Breast epithelium (tissue), 3 donors: ENCODE measurements around the gene CHN2.

ENCODE experiments used
- POLR2A ChIP-seq: fragments of 450-650 bp; IDR thresholded peaks from one replicate; pipeline ENCODE4 v1.6.1; 2016; ENCODE audit warnings: antibody characterized with exemption, mild to moderate bottlenecking, moderate library complexity
- TF ChIP-seq, protein P1 (sequence below), 3 donors: fragments of 450-650 bp; IDR thresholded peaks; one replicate each; pipeline ENCODE4 v1.5.1; 2016 to 2017; ENCODE audit warnings: antibody characterized with exemption in 3 of 3, mild to moderate bottlenecking in 3 of 3, moderate library complexity in 3 of 3

DNA sequence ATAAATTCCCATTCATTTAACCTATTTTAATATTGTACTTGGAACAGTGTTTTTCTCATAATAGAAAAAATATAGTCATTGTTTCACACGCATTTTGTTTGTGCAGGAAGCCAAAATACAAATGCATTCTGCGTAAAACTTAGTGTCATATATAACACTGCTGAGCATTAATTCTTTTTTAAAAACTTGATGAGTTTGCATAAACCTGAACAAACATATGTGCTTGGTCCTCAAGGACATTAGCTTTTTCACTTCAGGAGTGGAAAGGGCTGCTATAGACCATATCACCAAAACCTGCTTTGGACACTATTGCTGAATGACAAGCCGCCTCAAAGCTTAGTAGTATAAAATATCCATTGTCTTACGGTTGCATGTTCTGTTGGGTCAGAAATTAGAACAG, 267.4 kb downstream of the CHN2 start:
- TF ChIP-seq, protein P1, sequence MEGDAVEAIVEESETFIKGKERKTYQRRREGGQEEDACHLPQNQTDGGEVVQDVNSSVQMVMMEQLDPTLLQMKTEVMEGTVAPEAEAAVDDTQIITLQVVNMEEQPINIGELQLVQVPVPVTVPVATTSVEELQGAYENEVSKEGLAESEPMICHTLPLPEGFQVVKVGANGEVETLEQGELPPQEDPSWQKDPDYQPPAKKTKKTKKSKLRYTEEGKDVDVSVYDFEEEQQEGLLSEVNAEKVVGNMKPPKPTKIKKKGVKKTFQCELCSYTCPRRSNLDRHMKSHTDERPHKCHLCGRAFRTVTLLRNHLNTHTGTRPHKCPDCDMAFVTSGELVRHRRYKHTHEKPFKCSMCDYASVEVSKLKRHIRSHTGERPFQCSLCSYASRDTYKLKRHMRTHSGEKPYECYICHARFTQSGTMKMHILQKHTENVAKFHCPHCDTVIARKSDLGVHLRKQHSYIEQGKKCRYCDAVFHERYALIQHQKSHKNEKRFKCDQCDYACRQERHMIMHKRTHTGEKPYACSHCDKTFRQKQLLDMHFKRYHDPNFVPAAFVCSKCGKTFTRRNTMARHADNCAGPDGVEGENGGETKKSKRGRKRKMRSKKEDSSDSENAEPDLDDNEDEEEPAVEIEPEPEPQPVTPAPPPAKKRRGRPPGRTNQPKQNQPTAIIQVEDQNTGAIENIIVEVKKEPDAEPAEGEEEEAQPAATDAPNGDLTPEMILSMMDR (IDR thresholded peaks at IDR 0.05) = no peak
- no peak for TF ChIP-seq POLR2A
